GM18517 (cell line): ENCODE data around the gene DMXL2.

ENCODE experiments used
- ATAC-seq: cut with Tn5 transposase; IDR thresholded peaks from one replicate; pipeline ENCODE4 v1.9.1; 2021; ENCODE audit warnings: mild to moderate bottlenecking, moderate library complexity; ENCODE audit not compliant: unreplicated experiment

The DMXL2 gene

DNA sequence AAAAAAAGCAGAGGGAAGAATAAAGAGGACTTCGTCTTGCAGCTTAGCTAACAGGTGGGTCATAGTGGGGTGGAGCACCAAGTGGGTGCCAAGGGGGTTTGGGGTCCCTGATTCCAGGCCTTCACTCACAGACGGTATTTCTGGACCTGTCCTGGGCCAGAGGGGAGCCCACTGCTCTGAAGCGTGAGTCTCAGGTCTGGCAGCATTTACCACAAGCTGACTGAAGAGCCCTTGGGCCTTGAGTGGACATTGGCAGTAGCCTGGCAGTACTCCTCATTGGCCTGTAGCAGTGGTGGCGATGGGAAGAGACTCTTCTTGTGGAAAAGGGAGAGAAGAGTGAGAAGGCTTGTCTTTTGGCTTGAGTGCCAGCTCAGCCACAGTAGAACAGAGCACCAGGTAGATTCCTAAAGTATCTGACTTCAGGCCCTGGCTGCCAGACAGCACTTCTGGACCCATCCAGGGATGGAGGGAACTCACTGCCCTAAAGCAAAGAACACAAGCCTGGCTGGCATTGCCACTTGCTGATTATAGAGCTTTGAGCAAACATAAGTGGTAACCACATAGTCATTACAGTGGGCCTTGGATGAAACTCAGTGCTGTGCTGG lies 208.2 kb downstream of the DMXL2 start:
- no peak for ATAC-seq

GRCh38 chr15:51405693-51406523 lies 216.7 kb downstream of the DMXL2 start:
- ATAC-seq, result no peak

GRCh38 chr15:51403946-51404695 lies 218.4 kb downstream of the DMXL2 start:
- ATAC-seq, result no peak

GRCh38 chr15:51403072-51403878 lies 219.3 kb downstream of the DMXL2 start:
- no peak for ATAC-seq

DNA sequence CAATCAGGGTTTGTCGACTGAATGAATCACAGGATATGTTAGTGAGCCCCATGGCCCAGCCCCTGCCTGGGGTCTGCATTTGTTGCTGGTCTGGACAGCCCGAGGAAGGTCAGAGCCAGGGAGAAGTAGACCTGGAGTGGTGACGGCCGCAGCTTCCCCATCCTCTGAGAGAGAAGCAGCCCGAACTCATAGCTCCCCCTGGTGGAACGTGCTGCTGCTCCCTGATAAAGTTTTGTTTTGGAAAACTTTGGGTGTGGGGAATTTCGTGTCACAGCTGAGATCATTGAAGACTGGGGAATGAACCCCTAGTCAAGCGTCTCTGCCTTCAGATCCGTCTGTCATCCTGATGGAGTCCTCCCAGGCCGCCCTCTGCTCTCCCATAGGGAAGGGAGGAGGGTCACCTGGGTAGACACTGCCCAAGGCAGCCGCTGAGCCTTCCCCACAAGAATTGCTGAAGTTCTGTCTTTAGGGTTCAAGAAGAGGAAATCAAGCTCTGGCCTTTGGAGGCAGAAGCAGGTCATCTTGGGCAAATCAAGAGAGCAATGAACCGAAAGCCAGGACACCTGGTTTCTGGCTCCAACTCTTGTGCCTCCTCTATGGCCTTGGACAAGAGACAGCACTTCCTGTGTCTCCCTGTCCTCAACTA lies 220.6 kb downstream of the DMXL2 start:
- ATAC-seq, result no peak

- no peak for ATAC-seq
These were observed 221.4 kb downstream of the DMXL2 start for GRCh38 chr15:51401051-51401780.

- no peak for ATAC-seq
These were observed 223.9 kb downstream of the DMXL2 start for GRCh38 chr15:51398626-51399025.
